ENCODE measurements around the gene RPL22. TPM values are rescaled to one million over a fixed set of nuclear protein-coding genes. Genes with fewer than 3 reads are reported as not detected.

Gene RPL22
- total and polyA plus RNA-seq, 2 of the 13 experiments (the other 11 are each of a cell fraction or from before 2014, with no cell fraction given), result 214 to 545 TPM

GRCh38 chr1:6205849-6206519 lies 6.6 kb upstream of the RPL22 start, which contains the start of gene RNF207 (continued):
- peak; percentile 52; the same call in 1 of the 2 replicates for TF ChIP-seq ZNF580 (CRISPR knock-in tag; IDR thresholded peaks at IDR 0.05; ENCODE audit: borderline replicate concordance, low read depth)
- TF ChIP-seq JDP2 (CRISPR knock-in tag; IDR thresholded peaks at IDR 0.05; ENCODE audit: borderline replicate concordance), result no peak
- no peak for TF ChIP-seq ZNF530 (CRISPR knock-in tag; IDR thresholded peaks at IDR 0.05; ENCODE audit: low read depth)
- TF ChIP-seq ZNF547 (CRISPR knock-in tag; IDR thresholded peaks at IDR 0.05), result peak; percentile 88
- 0 out of 2 replicates have a peak, but pooled peaks have one; percentile 36 for TF ChIP-seq ETV6 (CRISPR knock-in tag; conservative IDR thresholded peaks at IDR 0.05)
- 0 out of 2 replicates have a peak, but pooled peaks have one; percentile 59 for TF ChIP-seq TBX2 (CRISPR knock-in tag; IDR thresholded peaks at IDR 0.05; ENCODE audit: borderline replicate concordance)
- TF ChIP-seq ZGPAT (CRISPR knock-in tag; IDR thresholded peaks at IDR 0.05), result peak; percentile 67
- TF ChIP-seq SOX6 (IDR thresholded peaks at IDR 0.05), result no peak
- peak; percentile 55 for TF ChIP-seq SOX6 (CRISPR knock-in tag; IDR thresholded peaks at IDR 0.05)
- no peak for TF ChIP-seq ZHX1 (CRISPR knock-in tag; IDR thresholded peaks at IDR 0.05; ENCODE audit: low read depth)
- peak; percentile 79 for TF ChIP-seq GTF3A (CRISPR knock-in tag; conservative IDR thresholded peaks at IDR 0.05)
- peak; percentile 41; the same call in 1 of the 2 replicates for TF ChIP-seq ZNF280B (CRISPR knock-in tag; IDR thresholded peaks at IDR 0.05; ENCODE audit: borderline replicate concordance)
- TF ChIP-seq POLR2G (IDR thresholded peaks at IDR 0.05; ENCODE audit: low read depth, low read length), result peak; percentile 92
- no peak for TF ChIP-seq CBX1 (IDR thresholded peaks at IDR 0.05; ENCODE audit: low read depth)
- peak; percentile 100 for TF ChIP-seq RXRA (CRISPR knock-in tag; IDR thresholded peaks at IDR 0.05)
- TF ChIP-seq ZNF781 (CRISPR knock-in tag; IDR thresholded peaks at IDR 0.05; ENCODE audit: borderline replicate concordance, not compliant biosample characterization), result peak; percentile 93
- no peak for TF ChIP-seq DPF2 (CRISPR knock-in tag; IDR thresholded peaks at IDR 0.05; ENCODE audit: borderline replicate concordance, low read depth)
- TF ChIP-seq DZIP1 (CRISPR knock-in tag; IDR thresholded peaks at IDR 0.05), result no peak
- no peak for TF ChIP-seq PHB2 (IDR thresholded peaks at IDR 0.05; ENCODE audit: partially characterized antibody)
- TF ChIP-seq STAG1 (CRISPR knock-in tag; IDR thresholded peaks at IDR 0.05), result 0 out of 2 replicates have a peak, but pooled peaks have one; percentile 7
- 0 out of 2 replicates have a peak, but pooled peaks have one; percentile 51 for TF ChIP-seq FOXK1 (CRISPR knock-in tag; IDR thresholded peaks at IDR 0.05; ENCODE audit: borderline replicate concordance, low read depth)
